K562 (cell line): ENCODE results near the gene SDS. TPM values are rescaled to one million over a fixed set of nuclear protein-coding genes. Genes with fewer than 3 reads are reported as not detected.

Experiments used
- ATAC-seq: fragments of 200-7000 bp; cut with Tn5 transposase; 3 replicates; pipeline ENCODE4 v1.9.1; 2020; ENCODE audit warnings: moderate library complexity
- BruUV-seq: library from RNA; stranded (reverse); fragments of 400-500 nt; replicated peaks from 2 replicates; lab custom pipeline; 2021; lab: Mats Ljungman, UMichigan
- CTCF ChIA-PET: fragments of 300-600 bp; formaldehyde crosslinking; extraction: SDS; loops from one replicate; lab custom pipeline; 2021; ENCODE audit warnings: low intra/inter-chr PET ratio; lab: Yijun Ruan, JAX
- POLR2A ChIA-PET: fragments of 300-600, 350-650 bp; sonication (Branson Sonifier 250); formaldehyde crosslinking; extraction: SDS; loops from one replicate; lab custom pipeline; 2021; ENCODE audit warnings: antibody characterized with exemption, inconsistent platforms; lab: Yijun Ruan, JAX
- DNase-seq, 4 experiments: peaks; one replicate each; pipeline versions ENCODE4 v3.0.0 to v3.0.0-alpha.2; 2011 to 2018; ENCODE audit warnings: low spot score in 3 of 4, mixed read lengths in 3 of 4; ENCODE audit errors: extremely low read depth in 1 of 4
- FAIRE-seq: peaks from 2 replicates; lab custom pipeline; 2011; peaks lifted over from hg19 to GRCh38; lab: Jason Lieb, UNC
- H2AFZ ChIP-seq: 2 replicates; pipeline ENCODE4 v1.6.0; 2011; ENCODE audit warnings: low read depth, low read length, control low read depth, inconsistent platforms
- H3K27ac ChIP-seq: fragments of 200-600 bp; 3 replicates; pipeline ENCODE4 v1.8.0; 2011; ENCODE audit warnings: low read depth, mild to moderate bottlenecking, control low read depth, inconsistent platforms, low read length, moderate library complexity, mixed read lengths; ENCODE audit errors: extremely low read depth
- H3K27me3 ChIP-seq, 2 experiments: fragments of 300-600 bp in 1 of 2; 2 replicates in 1 of 2; 3 replicates in 1 of 2; pipeline versions ENCODE4 v1.6.0 to v1.8.0; 2011; ENCODE audit warnings: inconsistent platforms in 2 of 2, low read length in 2 of 2, mild to moderate bottlenecking in 1 of 2, mixed read lengths in 1 of 2, moderate library complexity in 1 of 2; ENCODE audit not compliant: control insufficient read depth in 2 of 2, insufficient read depth in 2 of 2
- H3K36me3 ChIP-seq: fragments of 300-600 bp; 3 replicates; pipeline ENCODE4 v1.8.0; 2011; ENCODE audit warnings: mild to moderate bottlenecking, low read length, inconsistent platforms; ENCODE audit not compliant: control insufficient read depth, insufficient read depth
- H3K4me1 ChIP-seq, 2 experiments: fragments of 200-600 bp in 1 of 2; replicated peaks in 1 of 2; 2 replicates in 1 of 2; 3 replicates in 1 of 2; pipeline versions ENCODE4 v1.5.1 to v1.8.0; 2011; ENCODE audit warnings: inconsistent platforms in 2 of 2, low read length in 2 of 2, mild to moderate bottlenecking in 1 of 2, mixed read lengths in 1 of 2, moderate library complexity in 1 of 2; ENCODE audit not compliant: control insufficient read depth in 2 of 2, insufficient read depth in 2 of 2
- H3K4me2 ChIP-seq: 2 replicates; pipeline ENCODE4 v1.6.1; 2011; ENCODE audit warnings: low read length, control low read depth, inconsistent platforms, mixed read lengths; ENCODE audit not compliant: insufficient read depth
- H3K4me3 ChIP-seq: fragments of 200-600 bp; sonication (generic), shearing (Covaris generic); 2 replicates; pipeline ENCODE4 v1.5.1; 2016; ENCODE audit warnings: control low read depth, inconsistent platforms
- H3K79me2 ChIP-seq: fragments of 200-600 bp; 3 replicates; pipeline ENCODE4 v1.8.0; 2011; ENCODE audit warnings: low read length, inconsistent platforms; ENCODE audit not compliant: control insufficient read depth, insufficient read depth
- H3K9ac ChIP-seq, 2 experiments: 2 replicates each; pipeline versions ENCODE4 v1.6.0 to v1.6.1; 2011; ENCODE audit warnings: low read depth in 2 of 2, low read length in 2 of 2, control low read depth in 1 of 2, inconsistent platforms in 1 of 2, mild to moderate bottlenecking in 1 of 2, mixed read lengths in 1 of 2; ENCODE audit not compliant: insufficient read depth in 1 of 2
- H3K9me1 ChIP-seq: one replicate; pipeline ENCODE4 v1.6.0; 2011; ENCODE audit warnings: inconsistent platforms, mild to moderate bottlenecking, low read length, moderate library complexity; ENCODE audit not compliant: control insufficient read depth, insufficient read depth
- H3K9me3 ChIP-seq: replicated peaks from 2 replicates; pipeline ENCODE4 v1.5.1; 2011; ENCODE audit warnings: low read depth, low read length, inconsistent platforms; ENCODE audit not compliant: control insufficient read depth, insufficient read depth
- H4K20me1 ChIP-seq: replicated peaks from 2 replicates; pipeline ENCODE4 v1.6.1; 2011; ENCODE audit warnings: low read length, inconsistent platforms, mixed read lengths; ENCODE audit not compliant: control insufficient read depth, insufficient read depth
- CTBP1 ChIP-seq: fragments of 450-650 bp; IDR thresholded peaks from 2 replicates; pipeline ENCODE4 v1.6.1; 2016; ENCODE audit warnings: borderline replicate concordance
- ETV5 ChIP-seq: sonication (generic); formaldehyde crosslinking; IDR thresholded peaks from 2 replicates; pipeline ENCODE4 v1.4.0; 2020; ENCODE audit warnings: low read depth, mild to moderate bottlenecking, missing genetic modification reagents
- FIP1L1 ChIP-seq: fragments of 200-400 bp; formaldehyde crosslinking; IDR thresholded peaks from 2 replicates; pipeline ENCODE4 v1.6.1; 2018; ENCODE audit warnings: mild to moderate bottlenecking, low read depth, low read length; ENCODE audit not compliant: poor library complexity, severe bottlenecking
- TFE3 ChIP-seq: fragments of 450-650 bp; formaldehyde crosslinking; IDR thresholded peaks from 2 replicates; pipeline ENCODE4 v1.4.0; 2020; ENCODE audit warnings: mild to moderate bottlenecking, mixed read lengths
- WGBS: fragments of 100-300 bp; shearing (Covaris generic); methylation state at CpG from one replicate; pipeline ENCODE4 v1.1.6; 2016; ENCODE audit warnings: low coverage, mixed read lengths; ENCODE audit not compliant: insufficient coverage; ENCODE audit errors: missing lambda C conversion rate; 5-methylcytosine and 5-hydroxymethylcytosine counted together
- in situ Hi-C: fragments of 300-500 bp; cut with MboI; formaldehyde crosslinking; loops from 4 replicates; pipeline ENCODE4 v1.15.0; 2018; ENCODE audit warnings: inconsistent platforms, mixed read lengths
- intact Hi-C: fragments of 100-400 bp; cut with micrococcal nuclease; formaldehyde crosslinking; loops from 2 replicates; pipeline ENCODE4 v1.14.2; 2022
- polyA plus RNA-seq, 8 experiments: library from polyadenylated mRNA; depleted of rRNA in 4 of 8; stranded (reverse) in 5 of 8; unstranded in 3 of 8; fragments of >200 nt; fragmentation: Nextera tagmentation in 2 of 8; fragmentation: Illumina TruSeq in 1 of 8; extraction: Ambion mirVana in 2 of 8; extraction: Trizol in 1 of 8; gene quantifications; 2 replicates each; pipeline versions ENCODE4 v1.2.1 to v1.2.3, GENCODE V29; 2011 to 2014; ENCODE audit warnings: inconsistent platforms in 1 of 8, missing spikeins in 1 of 8
- total RNA-seq, 7 experiments: library from RNA; depleted of rRNA in 6 of 7; stranded (reverse); fragments of >200 nt in 6 of 7; fragmentation: Illumina TruSeq in 2 of 7; extraction: Trizol in 2 of 7; gene quantifications; 2 replicates each; pipeline versions ENCODE4 v1.2.1 to v1.2.3, GENCODE V29; 2011 to 2021; ENCODE audit warnings: low replicate concordance in 1 of 7

The SDS gene
- total and polyA plus RNA-seq, 9 of the 15 experiments (the other 6 are each of a cell fraction or from before 2014, with no cell fraction given), result 0.07 to 1.1 (median 0.12) TPM; not detected in 1

GRCh38 chr12:113399490-113399889 is 4.2 kb downstream of the SDS start:
- no peak for FAIRE-seq
- CTCF ChIA-PET, result interaction anchor here (0.5 kb wide), 1 partner anchor 1931 kb away, joined by 4 read pairs; no protein-coding TSS in a partner anchor

More at GRCh38 chr12:113399490-113399889, 4.2 kb downstream of the SDS start:
- H3K27ac ChIP-seq, result no peak overlapping the region
- H3K9me3 ChIP-seq, result no peaks in the 10 kb centered on the region
- in situ Hi-C loops, result no loop called here
- no peak for TF ChIP-seq TFE3 (CRISPR knock-in tag)
- TF ChIP-seq CTBP1, result no peak
- no peak for TF ChIP-seq ETV5 (CRISPR knock-in tag)
- TF ChIP-seq FIP1L1, result no peak
- no peaks in the 10 kb centered on the region for H3K9me1 ChIP-seq
- no peak overlapping the region for H3K4me2 ChIP-seq
- H3K36me3 ChIP-seq, result no peaks in the 10 kb centered on the region
- BruUV-seq, result no TSS peak
- POLR2A ChIA-PET, result interaction anchor here (0.6 kb wide), 1 partner anchor 43 kb away, joined by 3 read pairs; no protein-coding TSS in a partner anchor
- WGBS, result 37% methylated on average over 9 of the region's 12 CpGs
- no peak overlapping the region for H2AFZ ChIP-seq
- no peak for ATAC-seq
- H4K20me1 ChIP-seq, result no peaks in the 10 kb centered on the region
- H3K9ac ChIP-seq, result no peak overlapping the region
- intact Hi-C loops, result no loop called here
- H3K4me1 ChIP-seq, result peaks cover 7 to 28% of the 10 kb centered on the region in 2 experiments; a peak in 4 of 5 replicates
- peaks cover 0 to 8% of the 10 kb centered on the region in 2 experiments; a peak in 1 of 5 replicates for H3K27me3 ChIP-seq
- H3K4me3 ChIP-seq, result no peak overlapping the region
- no peak for DNase-seq
- H3K79me2 ChIP-seq, result no peaks in the 10 kb centered on the region
